ENCODE results near the gene COPS6.

DNA sequence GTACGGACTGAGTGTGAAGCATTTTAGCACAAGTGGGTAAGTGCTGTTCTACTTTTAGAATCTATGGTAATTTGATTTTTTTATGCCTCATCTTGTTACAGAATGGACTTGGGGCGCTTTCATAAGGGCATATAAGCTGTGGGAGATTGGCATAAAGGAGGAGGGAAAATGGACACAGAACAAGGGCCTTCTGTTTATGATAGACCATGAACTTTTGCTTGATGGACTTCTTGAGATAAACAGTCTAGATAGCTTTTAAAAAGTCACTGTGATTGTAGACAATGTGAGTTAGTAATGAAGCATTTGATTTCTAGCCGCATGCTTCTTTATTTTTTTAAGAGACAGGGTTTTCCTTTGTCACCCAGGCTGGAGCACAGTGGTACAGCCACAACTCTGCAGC is 37.2 kb upstream of the COPS6 start:
- no peak for TF ChIP-seq CTCF (tag by site-specific recombination; IDR thresholded peaks at IDR 0.05)
- TF ChIP-seq PRDM10 (tag by site-specific recombination; IDR thresholded peaks at IDR 0.05): no peak
- TF ChIP-seq ZNF121 (tag by site-specific recombination; IDR thresholded peaks at IDR 0.05): no peak
- no peak for TF ChIP-seq HOXC10 (CRISPR knock-in tag; IDR thresholded peaks at IDR 0.05)
- no peak for TF ChIP-seq KLF7 (tag by site-specific recombination; IDR thresholded peaks at IDR 0.05; ENCODE audit: borderline replicate concordance)
- TF ChIP-seq ZNF274 (IDR thresholded peaks at IDR 0.05; ENCODE audit: low read length): no peak
- no peak for TF ChIP-seq ZNF274 (tag by site-specific recombination; IDR thresholded peaks at IDR 0.05; ENCODE audit: borderline replicate concordance)
- no peak for TF ChIP-seq ZNF549 (tag by site-specific recombination; IDR thresholded peaks at IDR 0.05)
- no peak for TF ChIP-seq MEIS1 (CRISPR knock-in tag; IDR thresholded peaks at IDR 0.05; ENCODE audit: borderline replicate concordance)
- TF ChIP-seq ZBTB21 (tag by site-specific recombination; IDR thresholded peaks at IDR 0.05): no peak
- TF ChIP-seq ZNF555 (tag by site-specific recombination; conservative IDR thresholded peaks at IDR 0.05): no peak
- no peak for TF ChIP-seq YY1 (tag by site-specific recombination; IDR thresholded peaks at IDR 0.05)

All from HEK293 (cell line).